ENCODE results near the gene SGCD.
"Not testable (repeated sequence)": the region's sequence is repeated elsewhere in the genome, so short reads cannot be mapped to it uniquely, and the experiment has no call there.

The SGCD gene

DNA sequence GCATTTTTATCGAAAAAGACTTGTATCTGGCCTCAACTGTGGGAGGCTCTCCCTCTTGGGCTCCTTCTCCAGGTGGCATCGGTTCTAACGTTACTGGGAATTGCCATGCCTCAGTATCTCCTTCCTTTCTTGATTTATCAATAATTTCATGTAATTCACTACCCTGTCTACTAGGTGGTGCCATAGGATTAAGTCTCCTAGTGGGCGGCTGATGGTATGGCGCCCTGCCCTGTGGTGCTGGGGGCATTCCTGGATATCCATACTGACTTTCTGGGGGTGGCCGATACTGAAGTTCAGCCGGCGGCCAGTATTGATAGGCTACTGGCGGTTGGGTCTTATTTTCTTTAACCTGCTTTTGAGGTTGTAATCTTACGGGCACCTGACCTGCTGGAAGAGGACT, 337.9 kb downstream of the SGCD start:
- DNase-seq: not testable (repeated sequence)

- not testable (repeated sequence) for DNase-seq
These were observed 339.7 kb downstream of the SGCD start for GRCh38 chr5:156666686-156667085.

DNA sequence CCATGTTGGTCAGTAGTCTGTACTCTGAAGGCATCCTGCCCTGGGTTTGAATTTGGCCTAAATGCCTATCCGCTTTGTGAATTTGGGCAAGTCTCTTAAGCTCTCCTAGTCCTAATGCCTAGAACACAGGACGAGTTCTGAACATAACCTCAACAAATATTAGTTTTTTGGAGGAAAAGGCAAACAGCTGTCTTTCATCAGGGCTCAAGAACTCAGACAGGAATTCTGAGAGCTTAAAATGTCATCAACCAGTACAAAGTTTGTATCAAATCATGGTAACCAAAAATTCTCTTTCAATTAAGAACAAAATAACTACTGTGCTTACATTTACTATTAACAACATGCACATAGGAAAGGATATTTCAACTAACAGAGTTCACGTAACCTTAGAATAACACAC, 340.7 kb downstream of the SGCD start:
- DNase-seq: no peak

DNA sequence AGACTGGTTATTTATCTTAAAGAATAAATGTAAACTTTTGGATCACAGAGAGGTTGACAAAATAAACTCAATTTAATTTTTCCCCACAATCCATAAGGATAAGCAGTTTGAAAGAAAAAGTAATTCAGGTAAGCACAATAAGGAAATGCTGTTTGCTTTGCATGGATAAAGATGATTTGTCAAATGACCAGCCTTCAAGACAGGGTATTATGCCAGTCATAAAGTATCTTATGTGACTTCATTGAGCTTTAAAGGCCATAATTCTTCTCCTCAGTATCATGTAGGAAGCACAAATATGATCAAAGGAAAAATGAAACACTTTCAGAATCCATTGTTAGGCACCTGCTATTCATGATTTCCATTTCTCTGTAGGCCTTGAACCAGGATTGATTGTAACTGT, 342.5 kb downstream of the SGCD start:
- DNase-seq: no peak

DNA sequence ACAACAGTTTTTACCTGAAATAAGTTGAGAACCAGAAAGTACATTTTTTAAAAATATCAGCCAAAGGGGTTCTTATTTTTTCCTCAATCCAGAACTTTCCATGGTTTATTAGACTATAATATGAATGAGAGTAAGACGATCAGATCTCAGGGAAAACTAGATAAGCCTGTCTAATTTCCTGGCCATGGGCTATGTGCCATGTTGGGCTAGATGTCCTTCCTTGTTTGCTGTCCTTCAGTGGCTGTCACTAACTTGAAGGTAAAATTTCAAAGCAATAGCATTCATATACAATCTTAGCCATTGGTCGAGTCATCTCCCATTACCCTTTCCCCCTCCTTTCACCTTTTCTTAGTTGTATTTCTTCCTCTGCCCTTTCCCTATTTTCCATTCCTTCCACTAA, 343.7 kb downstream of the SGCD start:
- no peak for DNase-seq

DNA sequence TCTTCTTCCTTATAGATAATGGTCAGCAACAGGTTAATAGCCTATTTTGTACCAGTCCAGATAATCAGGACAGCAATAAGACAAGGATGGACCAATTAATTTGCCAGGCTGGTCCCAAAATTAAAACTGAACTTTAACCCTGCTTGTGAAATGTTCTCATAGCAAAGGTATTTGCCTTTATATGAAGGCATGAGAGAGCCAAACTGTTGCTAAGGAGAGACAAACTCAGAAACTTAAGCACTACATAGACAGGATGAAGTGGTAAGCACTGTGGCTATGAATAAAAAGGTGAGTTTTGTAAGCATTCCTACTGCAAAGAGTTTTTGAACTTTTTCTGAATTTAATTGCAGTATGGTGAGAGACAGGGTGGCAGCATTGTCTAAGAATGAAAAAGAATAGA, 348.4 kb downstream of the SGCD start:
- DNase-seq: no peak

- DNase-seq: no peak
These were observed 351.0 kb downstream of the SGCD start for GRCh38 chr5:156677963-156678362.

- no peak for DNase-seq
These were observed 351.5 kb downstream of the SGCD start for GRCh38 chr5:156678484-156678883.

DNA sequence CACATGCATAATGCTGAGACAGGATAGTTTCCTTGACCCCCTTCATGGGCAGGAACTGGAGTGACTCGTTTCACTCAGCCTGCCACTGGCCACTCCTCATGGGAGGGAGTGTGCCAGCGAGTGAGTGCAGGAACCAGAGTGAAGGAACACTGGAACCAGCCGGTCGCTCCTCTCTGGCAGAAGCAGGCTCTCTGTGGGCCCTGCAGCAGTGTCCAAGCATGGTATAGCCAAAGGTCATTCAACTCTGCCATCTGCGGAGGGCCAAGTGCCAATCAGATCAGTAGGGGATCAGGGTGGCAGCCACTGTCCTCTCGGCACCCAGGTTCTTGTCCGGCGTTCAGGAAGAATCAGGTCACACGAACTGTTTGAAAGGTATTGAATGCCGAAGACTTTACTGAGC, 353.9 kb downstream of the SGCD start:
- DNase-seq: no peak

GRCh38 chr5:156681265-156681664, 354.3 kb downstream of the SGCD start:
- DNase-seq: no peak

- no peak for DNase-seq
These were observed 356.0 kb downstream of the SGCD start for GRCh38 chr5:156682971-156683370.

DNA sequence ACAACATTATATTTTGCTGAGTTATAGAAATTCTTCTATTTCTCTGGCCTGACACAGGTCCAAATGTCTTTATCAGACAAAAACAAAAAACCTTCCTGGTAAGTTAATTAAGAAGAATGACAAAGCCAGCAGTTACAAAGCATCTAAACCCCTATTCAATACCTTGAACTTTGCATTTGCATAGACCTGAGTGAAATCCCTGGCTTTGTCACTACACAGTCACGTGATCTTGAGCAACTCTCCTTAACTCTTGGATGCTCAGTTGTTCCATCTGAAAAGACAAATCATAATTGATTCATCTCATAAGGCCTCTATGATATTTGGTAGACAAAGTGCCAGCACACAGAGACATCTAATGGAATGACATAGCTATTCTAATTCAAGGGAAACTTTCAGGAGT, 356.5 kb downstream of the SGCD start:
- no peak for DNase-seq

GRCh38 chr5:156684216-156684615, 357.3 kb downstream of the SGCD start:
- DNase-seq: no peak

- DNase-seq: no peak
These were observed 358.5 kb downstream of the SGCD start for GRCh38 chr5:156685481-156685880.

GRCh38 chr5:156686380-156686779, 359.4 kb downstream of the SGCD start:
- DNase-seq: no peak

DNA sequence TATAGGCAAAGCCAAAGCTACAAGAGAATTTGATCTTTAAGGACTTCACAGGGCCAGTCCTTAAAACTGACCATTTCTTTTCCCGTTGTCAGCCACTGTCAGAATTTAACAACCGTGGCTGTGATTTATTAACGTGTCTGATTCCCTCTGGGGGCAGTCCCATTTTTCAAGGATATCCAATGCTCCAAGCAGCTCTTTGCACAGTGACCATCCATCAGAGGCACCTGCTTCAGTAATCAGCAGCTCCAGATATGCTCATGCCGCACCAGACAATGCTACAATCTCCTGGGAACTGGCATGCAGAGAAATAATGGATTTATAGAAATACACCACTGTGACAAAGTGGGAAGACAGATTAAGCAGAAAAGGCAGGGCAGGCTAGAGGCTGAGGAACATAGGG, 359.8 kb downstream of the SGCD start:
- DNase-seq: no peak

- DNase-seq: no peak
These were observed 360.6 kb downstream of the SGCD start for GRCh38 chr5:156687514-156687913.

DNA sequence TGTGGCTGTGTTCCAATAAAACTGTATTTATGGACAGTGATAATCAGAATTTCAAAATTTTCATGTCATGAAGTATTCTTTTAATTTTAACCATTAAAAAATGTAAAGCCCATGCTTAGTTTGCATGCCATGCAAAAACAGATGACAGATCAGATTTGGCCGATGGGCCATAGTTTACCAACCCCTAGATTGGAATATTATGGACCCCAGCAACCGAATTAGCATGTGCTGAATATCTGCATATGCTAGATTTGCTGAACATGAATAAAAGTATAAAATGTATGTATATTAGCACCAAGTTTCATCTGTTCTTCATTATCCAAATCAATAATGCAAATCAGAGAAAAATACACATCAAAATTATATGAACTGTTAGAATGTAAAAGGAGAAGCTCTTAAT, 364.6 kb downstream of the SGCD start:
- DNase-seq: no peak

DNA sequence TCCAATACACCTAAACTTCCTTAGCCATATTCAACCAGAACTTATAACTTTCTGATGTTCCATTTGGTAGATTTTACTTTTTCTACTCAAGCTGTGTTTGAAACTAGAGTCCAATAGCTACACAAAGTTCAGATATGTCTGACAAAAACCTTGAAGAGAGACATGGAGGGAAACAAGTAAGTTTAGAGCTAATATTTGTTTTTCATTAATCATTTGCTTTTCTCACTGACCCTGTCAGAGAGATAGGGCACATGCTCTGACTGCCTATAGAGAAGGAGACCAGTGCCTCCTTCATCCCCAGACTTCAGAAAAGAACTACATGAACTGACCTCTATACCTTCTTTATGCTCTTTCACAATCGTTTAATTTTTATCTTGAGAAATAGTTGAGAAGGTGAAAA, 366.1 kb downstream of the SGCD start:
- no peak for DNase-seq

DNA sequence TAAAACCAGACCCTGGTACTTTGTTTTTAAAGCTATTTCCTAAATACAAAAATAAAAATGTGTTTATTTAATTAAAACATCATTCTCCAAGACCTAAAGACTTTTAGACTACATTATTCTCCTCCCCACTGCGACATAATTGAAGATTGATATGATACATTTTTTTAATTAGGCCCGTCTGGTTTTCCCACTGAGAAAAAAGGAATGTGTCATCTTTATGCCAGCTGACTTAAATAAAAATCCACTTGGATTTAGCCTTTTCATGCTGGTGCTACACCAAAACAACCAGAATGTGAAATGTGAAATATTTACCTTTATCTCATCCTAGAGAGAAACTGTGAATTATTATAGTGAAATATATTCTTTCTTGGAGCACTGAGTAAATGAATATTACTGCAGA, 367.6 kb downstream of the SGCD start:
- DNase-seq: no peak

DNA sequence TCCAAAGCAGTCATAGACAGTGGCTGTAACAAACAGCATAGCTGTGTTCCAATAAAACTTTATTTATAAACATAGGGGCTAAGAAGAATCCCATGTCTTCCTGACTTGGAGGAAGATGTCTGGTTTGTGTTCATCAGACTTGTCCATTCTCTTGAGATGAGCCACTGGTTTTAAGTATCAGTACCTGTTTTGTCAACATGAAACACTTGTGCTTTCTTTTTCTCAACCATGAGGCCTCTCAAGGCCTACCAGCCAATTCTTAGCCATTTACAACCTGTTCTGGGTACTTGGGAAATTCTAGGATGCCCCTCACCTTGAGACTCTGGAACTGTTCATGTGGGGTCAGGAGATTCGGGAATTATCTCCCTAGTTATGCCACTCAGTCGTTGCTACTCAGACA, 368.8 kb downstream of the SGCD start:
- no peak for DNase-seq

DNA sequence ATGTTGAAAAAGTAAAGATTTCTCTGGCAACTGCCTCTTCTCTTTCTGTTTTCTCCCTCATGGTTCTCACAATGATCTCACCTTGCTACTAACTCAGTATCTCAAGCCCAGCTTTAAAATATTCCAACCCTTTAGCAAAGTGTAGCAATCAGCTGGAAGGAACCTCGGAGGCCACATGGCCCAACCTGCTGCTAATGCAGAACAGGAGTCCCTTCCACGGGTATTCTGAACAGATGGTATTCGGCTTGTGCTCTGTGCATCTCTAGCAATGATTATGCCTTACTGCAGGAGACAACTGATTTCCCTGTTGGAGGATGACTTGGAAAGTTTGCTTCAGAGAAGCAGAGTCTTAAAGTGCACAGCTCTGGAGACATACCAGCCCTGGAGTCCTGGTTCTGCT, 371.4 kb downstream of the SGCD start:
- DNase-seq: no peak

GRCh38 chr5:156699147-156699546, 372.2 kb downstream of the SGCD start:
- DNase-seq: no peak

- no peak for DNase-seq
These were observed 377.2 kb downstream of the SGCD start for GRCh38 chr5:156704139-156704538.

- DNase-seq: no peak
These were observed 379.7 kb downstream of the SGCD start for GRCh38 chr5:156706631-156707030.

DNA sequence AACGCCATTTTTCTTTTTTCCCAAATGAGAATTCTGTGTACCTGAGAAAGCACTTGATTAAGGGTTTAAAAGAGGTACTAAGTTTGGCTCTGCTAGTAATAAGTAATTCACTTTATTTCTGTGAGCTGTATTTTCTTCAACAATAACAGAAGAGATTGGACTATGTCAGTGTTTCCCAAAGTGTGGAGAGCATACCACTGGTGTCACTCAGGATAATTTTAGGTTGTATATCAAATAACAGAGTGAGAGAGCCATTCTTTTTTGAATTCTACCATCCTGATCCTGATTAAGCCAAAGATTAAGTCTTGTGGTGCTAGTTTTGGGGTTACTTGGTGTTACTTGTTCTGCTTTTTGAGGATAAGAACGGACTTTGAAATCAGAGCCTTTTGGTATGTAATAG, 380.8 kb downstream of the SGCD start:
- DNase-seq: no peak
